NCI-H1105 treated with DMSO at 0.1 percent for 48 hours (cell line): Measurements from ENCODE around the gene LLPH.

Source experiments
- DNase-seq: peaks from one replicate; lab custom pipeline; 2025; lab: John Stamatoyannopoulos, UW

LLPH gene

DNA sequence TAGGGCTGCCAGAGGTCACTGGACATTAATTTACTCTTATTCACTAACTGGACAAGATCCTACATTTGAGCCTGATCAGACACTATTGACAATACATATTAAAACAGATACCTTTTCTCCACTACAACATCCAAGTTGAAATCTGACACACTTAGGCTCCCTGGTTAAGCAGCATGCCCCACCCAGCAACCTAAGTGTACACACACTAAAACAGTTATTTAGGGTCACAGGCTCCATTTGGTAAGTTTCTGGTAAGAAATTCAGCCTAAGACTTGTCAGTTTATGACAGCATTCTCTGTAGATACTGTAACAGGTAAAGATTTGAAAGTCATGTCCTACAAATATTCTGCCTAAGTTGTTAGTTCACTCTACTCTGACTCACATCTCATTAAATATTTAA, 12.3 kb upstream of the LLPH start:
- no peak for DNase-seq

GRCh38 chr12:66141299-66141698, 10.7 kb upstream of the LLPH start:
- no peak for DNase-seq

DNA sequence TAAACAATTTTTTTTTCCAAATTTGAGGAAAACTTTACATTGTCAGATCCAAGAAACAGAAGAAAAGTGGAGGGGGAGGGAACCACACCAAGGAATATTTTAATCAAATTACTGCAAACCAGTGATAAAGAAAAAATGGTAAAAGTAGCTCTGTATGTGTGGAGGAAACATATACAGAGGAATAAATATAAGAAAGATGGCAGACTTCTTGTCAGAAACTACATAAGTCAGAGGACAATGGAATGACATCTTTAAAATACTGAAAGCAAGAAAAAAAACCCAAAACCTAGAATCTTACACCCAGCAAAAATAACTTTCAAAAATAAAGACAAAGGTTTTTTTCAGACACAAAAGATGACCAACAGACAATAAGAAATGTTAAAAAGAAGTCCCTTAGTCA, 10.2 kb upstream of the LLPH start:
- DNase-seq: no peak

DNA sequence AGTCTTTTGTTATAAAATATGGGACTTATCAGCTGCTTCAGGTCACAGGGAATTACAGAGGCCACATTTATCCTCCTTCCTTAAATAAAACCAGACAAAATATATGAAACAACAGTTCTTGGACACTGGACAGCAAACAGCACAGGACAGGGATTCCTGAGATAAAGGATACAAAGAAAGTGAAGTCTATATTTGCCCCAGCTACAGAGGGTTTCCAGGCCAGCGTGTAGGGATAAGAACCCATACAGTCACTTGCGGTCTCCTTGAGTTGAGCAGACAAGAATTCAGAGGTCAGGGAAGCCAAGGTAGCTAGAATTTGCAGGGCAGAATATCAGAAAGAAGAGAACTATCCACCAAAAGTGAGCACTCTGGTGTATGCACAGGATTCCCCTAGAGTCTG, 8.8 kb upstream of the LLPH start:
- no peak for DNase-seq

DNA sequence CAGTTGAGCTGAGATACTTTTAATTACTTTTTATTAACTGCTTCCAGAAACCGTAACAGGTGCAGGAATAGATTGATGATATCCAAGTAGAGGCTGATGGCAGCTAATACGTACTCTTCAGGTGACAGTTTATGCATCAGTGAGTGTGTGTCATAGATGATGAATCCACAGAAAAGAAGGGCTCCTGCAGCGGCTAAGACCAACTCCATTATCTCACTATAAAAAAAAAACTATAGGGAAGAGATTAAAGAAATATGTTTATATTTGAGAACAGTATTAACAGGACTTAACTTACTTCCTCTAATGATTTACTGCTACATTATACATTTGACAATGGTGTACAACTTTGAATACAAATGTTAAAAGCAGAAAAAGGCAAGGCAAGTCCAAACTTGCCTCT, 7.4 kb upstream of the LLPH start:
- DNase-seq: peak; percentile 97

GRCh38 chr12:66132408-66132807, 1.9 kb upstream of the LLPH start:
- no peak for DNase-seq

GRCh38 chr12:66131067-66131688, 628 bp upstream of the LLPH start:
- no peak for DNase-seq

DNA sequence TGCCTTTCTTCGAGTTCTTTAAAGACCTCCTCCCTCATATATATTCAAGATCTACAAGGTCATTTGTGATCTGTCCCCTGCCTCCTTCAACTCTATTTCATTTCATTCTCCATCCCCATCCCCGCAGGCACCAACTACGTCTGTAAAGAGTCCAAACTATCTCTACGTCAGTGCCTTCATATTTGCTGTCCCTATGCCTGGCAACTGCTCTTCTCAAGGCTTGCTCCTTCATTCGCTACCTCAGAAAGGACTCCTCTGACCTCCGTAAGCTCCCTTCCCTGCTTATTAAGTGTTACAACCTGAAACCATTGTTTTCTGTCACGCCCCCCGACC, 650 bp downstream of the LLPH start:
- DNase-seq: no peak

DNA sequence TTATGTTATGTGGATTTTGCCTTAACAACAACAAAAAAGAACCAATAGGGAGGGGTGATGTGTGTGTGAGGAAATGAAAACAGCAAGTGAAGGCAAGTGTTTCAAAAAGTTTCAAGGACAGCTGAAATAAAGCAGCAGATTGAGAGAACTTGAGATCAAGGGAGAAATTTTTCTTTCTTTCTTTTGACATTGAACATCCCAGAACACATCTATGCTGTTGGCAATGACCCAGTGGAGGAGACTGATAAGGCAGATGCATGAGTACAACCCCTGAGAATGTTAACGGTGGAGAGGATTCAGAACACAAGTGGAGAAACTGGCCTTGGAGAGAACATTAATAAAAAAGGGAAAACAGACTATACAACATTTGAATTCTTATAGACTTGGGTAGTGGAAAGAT, 2.9 kb downstream of the LLPH start:
- DNase-seq: no peak

GRCh38 chr12:66120477-66120876, 10.1 kb downstream of the LLPH start:
- DNase-seq: no peak

GRCh38 chr12:66119870-66120241, 10.7 kb downstream of the LLPH start:
- DNase-seq: no peak

- DNase-seq: no peak
These were observed 11.2 kb downstream of the LLPH start for GRCh38 chr12:66119229-66119869.

DNA sequence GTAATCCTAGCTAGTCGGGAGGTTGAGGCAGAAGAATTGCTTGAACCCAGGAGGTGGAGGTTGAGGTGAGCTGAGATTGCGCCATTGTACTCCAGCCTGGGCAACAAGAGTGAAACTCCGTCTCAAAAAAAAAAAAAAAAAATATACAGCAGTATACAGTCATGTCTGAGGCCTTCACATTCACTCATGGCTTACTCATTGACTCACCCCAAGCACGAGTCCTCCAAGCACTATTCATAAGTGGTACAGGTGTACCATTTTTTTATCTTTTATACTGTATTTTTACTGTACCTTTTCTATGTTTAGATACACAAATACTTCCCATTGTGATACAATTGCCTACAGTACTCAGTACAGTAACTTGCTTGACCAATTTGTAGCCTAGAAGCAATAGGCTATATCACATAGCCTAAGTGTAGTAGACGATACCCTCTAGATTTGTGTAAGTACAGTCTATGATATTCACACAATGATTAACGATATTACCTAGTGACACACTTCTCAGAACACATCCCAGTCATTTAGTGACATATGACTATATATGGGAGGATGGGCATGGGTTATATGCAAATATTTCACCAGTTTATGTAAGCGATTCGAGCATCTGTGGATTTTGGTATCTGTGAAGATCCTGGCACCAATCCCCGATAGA, 12.2 kb downstream of the LLPH start:
- DNase-seq: no peak

GRCh38 chr12:66117242-66117641, 13.3 kb downstream of the LLPH start:
- DNase-seq: no peak

DNA sequence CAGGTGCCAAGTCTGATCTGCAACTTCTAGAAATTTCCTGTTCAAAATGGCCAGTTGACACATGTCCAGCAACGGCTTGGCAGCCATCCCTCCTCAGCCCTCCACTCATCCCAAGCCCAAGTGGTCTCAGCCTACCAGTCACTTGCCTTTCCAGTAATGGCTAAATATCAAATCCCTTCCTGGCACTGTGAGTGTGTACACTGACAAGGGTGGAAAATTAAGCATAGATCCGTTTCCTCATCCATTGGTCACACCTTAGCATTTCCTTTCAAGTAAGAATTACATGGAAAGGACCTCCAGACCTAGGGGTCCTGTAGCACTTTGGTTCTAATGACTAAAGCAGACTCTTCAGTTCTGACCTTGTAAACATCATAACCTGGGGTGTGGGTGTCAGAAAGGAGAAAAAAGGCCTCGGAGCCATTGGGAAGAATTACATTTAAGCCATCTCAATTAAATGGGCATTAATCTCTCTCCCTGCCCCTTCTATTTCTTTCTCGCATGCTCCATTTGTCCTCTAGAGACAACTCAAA, 15.4 kb downstream of the LLPH start:
- DNase-seq: no peak

GRCh38 chr12:66113471-66113870, 17.1 kb downstream of the LLPH start:
- DNase-seq: no peak

GRCh38 chr12:66111605-66112004, 18.9 kb downstream of the LLPH start:
- DNase-seq: no peak

GRCh38 chr12:66109056-66109455, 21.5 kb downstream of the LLPH start:
- no peak for DNase-seq

DNA sequence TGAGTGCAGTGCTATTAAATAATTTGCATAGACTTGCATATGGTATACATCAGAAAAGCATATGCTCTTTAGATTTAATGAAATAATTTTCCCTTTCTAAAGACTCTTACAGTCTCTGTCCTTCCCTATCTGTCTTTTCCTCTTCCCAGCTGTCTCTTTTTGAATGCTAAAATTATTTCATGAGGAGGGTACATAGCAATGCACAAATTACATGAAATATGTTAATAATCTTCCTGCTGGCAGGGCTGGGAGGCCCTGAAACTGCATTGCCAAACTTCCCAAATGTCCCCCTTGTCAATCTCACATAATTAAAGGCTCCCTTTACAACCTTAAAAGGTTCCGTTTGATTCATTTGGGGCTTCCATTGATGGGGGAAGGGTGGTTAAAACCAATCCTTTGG, 22.2 kb downstream of the LLPH start:
- DNase-seq: no peak

DNA sequence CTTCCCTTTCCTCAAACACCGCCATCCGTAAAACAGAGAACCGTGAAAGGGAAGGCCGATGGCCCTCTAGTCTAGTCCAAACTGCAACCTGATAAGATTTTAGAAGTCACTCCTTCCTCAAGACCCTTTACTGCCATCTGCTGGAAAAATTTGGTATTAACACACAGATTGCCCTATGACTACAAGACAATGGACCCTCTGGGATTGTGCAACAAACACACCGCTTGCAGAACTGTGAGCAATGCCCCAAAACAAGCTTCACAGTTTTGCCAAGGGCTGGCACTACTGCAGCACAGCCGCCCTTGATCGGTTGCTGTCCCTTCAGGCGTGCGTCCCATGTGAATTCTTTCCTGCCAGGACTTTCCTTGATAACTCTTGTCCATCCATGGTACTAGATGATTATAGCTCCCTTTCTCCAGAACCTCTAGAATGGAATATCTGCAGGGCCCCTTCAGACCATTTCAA, 23.1 kb downstream of the LLPH start:
- DNase-seq: peak; percentile 77

DNA sequence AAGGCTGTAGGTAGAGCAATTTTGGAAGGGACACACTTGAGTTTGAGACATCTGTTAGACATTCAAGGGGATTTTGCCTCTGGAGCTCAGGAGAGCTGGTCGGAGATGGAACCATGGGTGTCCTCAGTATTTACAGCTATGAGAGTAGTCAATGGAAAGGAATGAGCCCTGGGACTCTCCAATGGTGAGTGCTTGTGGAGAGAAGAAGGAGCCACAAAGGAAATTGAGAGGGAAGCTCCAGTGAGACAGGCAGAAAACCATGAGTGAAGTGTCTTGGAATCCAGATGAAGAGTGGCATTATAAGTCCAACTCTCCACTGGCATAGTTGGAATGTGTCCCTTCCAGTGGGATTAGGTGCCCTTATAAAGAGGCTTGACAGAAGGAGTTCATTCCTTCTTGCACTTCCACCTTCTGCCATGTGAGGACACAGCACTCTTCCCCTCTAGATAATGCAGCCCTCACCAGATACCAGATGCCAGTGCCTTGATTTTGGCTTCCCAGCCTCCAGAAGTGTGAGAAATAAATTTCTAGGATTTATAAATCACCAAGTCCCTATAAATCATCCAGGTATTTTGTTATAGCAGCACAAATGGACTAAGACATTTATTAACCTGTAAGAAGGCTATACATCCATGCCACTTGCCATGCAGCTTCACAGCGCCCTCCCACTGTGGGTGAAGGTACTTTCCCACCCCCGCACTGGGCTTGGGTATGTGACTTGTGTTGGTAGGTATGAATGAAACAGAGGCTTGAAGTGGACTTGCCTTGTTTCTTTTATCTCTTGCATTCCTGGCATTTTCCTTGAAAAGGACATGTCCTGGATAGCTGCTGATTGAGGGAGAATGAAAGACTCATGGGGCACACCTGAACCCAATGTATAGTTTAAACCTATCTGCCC, 27.3 kb downstream of the LLPH start:
- DNase-seq: no peak

DNA sequence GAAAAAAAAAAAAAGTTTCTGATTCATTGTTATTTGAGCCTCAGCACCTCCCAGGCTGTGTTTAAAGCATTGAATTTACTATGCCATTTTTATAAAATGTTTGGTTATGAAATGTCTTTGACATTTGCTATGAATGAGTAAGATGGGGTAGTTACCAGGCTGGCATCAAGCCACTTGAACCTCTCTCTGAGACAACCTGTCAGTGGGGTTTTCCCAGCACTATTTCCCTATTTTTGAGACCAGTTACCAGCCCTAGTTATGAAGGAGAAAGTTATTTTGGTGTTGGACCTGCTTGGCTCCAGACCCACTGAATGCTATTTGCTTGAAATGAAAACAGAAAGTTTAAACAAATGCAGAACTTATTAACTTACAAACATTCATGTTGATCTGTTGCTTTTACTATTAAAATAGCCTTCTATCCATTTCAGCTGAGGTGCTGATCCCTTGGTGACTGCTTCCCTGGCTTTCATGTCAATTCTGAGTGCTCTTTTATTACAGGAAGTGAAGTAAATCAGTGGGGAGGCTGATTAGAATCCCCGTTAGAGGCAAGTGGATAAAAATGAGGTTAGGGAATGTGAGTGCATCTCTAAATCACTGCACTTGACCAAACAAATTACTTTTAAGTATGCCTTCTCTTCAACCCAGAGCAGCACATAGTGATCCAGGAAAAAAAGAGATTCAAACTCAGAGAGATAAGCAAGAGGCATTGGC, 37.8 kb downstream of the LLPH start:
- no peak for DNase-seq
